NCI-H2196 treated with DMSO at 0.1 percent for 48 hours (cell line): ENCODE results near the gene EGFL7.

Experiments
- DNase-seq: peaks from one replicate; lab custom pipeline; 2025; ENCODE audit not compliant: unreplicated experiment; lab: John Stamatoyannopoulos, UW

EGFL7 gene

DNA sequence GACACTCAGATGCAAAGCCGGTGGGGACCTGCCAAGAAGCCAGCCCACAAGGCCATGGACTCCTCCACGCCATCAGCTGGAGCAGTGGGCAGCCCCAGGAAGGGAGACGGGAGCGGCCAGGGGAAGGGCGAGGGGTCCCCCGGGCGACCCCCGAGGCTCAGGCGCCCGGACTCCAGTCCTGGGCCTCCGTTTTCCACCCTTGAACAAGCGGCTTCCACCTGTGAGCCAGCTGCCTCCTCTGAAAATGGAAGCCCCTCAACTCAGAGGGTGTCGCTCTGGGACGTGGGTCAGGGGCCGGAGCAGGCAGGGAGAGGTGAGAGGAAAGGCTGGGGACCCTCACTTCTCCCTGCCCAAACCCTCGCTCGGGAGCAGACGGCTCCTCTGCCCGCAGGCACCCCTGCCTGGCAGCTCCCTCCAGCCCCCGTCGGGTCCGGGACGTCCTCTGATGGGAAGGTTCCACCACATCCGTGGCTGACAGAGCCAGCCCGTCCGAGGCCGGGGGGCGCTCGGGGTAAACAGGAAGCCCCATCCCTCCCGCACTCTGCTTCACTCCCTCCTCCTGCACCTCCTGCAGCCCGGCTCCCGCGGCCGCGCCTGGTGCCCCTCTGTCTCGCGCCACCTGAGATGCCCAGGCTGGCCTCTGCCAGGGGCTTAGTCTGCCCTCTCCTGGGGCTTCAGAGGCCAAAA lies 3.7 kb upstream of the EGFL7 start:
- DNase-seq: no peak

DNA sequence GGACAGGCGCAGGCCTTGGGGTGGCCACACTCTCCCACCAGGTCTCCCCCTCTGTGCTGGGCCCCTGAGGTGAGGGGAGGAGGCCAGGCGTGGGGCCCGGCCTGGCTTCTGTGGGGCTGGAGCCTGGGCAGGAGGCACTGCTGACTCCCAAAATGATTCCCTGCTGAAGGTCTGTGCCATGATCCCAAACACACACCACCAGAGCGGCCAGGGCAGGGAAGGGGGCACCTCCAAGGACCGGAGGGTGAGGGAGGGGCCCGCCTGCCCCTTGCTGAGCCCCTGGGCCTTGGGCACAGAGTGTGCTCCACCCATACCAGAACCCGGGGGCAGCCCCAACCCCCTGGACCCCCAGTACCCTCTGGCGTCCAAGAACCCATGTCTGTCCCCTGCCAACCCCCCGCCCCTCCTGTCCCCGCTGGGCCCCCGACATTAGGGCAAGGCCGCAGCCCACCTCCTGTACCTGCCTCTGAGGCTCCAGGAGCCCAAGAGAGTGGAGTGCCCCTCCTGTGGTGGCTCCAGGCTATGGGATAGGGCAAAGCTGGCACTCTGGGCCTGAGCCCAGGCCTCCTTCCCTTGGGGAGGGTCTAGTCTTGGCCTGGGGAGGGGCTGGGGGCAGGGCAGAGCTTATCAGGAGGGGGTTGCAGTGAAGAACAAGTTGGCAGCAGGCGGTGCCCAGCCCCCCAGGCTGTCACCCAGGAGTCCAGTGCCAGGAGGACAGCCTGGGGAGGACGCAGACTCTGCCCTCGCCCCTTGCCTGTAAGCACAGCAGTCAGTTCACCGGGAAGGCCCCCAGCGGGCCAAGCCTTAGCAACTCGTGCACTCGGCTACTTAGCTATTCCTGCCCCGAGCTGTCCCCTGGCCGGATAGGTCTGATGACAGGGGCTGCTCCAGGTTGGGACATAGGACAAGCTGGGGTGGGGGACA lies 2.6 kb upstream of the EGFL7 start:
- no peak for DNase-seq

DNA sequence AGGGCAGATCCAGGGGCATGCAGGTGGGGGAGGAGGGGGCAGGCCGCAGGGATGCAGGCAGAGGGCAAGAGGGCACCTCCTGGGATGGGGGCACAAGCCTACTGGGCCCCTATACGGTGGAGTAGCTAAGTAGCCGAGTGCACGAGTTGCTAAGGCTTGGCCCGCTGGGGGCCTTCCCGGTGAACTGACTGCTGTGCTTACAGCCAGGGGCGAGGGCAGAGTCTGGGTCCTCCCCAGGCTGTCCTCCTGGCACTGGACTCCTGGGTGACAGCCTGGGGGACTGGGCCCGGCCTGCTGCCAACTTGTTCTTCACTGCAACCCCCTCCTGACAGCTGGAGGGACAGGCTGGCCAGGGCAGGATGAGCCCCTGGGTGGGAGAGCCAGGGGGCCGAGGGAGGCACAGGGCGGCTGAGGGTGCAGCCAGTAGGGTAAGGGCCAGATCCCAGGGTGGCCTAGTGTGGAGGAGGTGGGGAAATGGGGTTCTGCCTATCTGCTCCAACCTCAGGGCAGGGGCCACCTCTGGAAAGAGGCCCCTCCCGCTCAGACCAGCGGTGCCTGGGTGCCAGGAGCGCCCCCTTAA lies 1.7 kb upstream of the EGFL7 start:
- no peak for DNase-seq

DNA sequence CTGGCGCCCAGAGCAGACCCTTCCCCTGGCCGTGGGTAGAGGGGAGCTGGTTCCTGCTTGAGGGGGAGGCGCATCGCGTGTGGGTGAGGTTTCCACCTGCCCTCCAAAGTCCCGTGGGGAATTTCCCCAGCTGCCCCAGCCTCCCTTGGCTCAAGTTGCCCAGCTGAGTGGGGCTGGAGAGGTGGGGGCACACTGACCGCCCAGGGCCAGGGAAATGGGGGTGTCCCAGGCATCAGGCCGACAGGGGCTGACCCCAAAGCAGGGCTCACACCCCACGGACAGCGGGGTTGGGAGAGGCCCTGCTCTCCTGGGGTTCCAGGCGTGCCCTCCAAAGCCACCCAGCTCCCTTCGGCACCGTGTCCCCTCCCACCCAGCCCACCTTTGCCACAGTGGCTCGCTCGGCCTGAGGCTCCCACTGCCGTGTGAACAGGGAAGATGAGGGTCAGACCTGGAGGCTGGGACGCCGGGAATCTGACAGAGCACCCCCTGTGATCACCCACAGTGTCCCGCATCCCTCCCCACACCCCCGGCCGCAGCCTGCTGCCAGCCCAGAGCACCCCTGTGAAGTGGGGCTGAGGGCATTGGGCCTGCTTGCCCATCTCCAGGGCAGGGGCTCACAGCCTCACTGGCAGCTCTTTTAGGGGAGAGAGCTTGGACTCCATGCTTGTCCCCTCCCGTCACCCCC lies 933 bp upstream of the EGFL7 start:
- no peak for DNase-seq

DNA sequence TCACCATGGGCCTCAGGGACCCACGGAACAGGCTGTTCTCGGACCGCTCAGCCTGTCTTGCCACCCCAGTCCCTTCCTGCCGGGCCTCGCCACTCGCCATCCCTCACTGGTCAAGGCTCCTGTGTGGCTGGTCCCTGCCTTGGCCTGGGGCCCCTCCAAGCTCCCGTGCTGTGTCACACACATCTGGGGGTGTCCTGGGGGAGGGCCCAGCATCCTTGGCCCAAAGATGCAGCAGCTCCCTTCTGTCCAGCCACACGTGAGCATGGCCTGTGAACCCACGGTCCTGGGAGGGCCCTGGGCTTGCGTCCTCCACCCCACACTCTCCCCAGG lies 425 bp upstream of the EGFL7 start:
- no peak for DNase-seq

DNA sequence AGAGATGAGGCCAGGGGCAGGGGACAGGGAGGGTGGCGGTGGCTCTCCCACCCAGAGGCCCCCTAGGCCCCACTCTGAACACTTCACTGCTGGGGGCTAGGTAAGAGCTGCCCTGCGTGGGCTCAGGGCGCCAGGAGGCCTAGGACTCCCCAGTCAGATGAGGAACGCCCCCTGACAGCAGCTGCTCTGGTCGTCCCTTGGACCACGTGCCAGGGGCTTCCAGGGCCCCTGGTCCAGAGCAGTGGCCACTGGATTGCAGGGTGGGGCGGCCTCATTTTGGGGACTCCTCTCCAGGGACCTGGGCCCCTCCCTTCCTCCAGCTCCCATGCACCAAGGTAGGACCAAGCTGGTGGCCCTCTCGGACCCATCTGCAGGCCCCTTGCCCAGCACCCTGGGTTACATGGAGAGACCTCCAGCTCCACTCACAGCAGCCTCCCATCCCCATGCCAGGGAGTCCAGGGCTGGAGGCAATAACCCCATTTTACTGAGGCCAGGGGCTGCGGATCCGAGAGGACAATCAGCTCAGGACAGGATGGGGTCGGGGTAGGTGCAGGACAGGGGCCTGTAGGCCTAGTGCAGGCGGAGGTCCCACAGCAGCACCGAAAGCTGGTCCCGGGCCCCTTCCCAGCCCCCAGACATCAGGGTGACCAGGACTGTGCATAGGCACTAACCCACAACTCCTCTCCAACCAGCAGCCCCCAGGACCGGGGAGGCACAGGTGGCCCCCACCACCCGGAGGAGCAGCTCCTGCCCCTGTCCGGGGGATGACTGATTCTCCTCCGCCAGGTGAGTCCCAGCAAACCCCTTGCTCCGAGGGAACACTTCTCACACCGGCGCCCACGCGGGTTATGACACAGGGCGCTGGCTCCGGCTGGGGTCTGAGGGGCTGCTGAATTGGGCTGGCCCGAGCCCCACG lies 1.5 kb downstream of the EGFL7 start:
- no peak for DNase-seq

DNA sequence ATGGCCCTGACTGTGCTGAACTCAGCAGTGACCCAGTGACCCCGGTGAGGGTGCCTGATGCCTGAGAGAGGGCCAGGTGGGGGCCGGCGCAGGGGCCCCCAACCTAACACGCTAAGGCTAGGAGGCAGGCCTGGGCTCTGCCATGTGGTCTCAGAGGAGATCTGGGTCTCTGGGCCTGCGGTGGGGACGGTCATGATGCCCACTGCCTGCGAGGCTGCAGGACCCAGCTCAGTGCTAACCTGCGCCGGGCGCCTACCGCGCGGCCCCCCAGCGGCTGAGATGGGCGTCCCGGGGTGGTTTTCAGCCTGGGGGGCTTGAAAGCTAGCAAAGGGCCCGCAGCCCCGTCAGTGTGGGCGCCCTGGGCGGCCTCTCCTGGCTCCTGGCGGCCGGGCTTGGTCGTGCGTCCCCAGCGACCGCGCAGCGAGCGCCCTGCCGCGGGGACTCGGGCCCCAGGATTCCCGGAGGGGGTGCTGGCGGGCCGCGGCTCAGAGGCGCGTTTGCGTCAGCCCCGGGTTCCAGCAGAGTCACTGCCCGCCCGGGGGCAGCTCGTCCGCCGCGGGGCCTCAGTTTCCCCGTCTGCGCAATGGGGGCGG lies 2.5 kb downstream of the EGFL7 start:
- DNase-seq: no peak

DNA sequence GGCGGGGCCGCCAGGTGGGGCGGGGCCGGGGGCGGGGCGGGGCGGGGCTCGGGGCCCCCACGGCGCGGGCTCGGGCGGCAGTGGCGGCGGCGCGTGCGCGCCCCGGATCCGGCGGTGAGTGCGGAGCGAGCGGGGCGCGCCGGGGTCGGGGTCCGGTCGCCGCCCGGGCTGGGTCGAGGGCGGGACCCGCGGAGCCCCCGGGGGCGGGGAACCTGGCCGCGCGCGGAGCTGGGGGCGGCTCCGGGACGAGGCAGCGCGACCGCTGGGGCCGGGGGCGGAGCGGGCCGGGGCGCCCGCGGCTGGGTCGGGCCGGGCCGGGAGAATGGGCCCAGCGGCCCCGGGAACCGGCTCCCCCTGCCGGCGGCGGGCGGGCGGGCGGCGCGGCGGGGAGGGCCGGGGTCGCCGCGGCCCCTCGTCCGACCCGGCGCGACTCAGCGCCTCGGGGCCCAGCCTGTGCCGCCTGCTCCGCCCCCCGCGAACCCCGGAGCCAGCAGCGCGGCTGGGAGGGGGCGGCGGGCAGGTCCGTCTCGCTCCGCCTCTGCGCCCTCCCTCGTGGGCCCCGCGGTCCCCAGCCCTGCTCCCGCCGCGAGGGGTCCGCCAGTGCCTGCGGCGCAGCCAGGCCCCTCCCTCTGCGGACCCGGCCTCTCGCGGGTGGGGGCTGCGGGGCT lies 3.1 kb downstream of the EGFL7 start:
- no peak for DNase-seq

DNA sequence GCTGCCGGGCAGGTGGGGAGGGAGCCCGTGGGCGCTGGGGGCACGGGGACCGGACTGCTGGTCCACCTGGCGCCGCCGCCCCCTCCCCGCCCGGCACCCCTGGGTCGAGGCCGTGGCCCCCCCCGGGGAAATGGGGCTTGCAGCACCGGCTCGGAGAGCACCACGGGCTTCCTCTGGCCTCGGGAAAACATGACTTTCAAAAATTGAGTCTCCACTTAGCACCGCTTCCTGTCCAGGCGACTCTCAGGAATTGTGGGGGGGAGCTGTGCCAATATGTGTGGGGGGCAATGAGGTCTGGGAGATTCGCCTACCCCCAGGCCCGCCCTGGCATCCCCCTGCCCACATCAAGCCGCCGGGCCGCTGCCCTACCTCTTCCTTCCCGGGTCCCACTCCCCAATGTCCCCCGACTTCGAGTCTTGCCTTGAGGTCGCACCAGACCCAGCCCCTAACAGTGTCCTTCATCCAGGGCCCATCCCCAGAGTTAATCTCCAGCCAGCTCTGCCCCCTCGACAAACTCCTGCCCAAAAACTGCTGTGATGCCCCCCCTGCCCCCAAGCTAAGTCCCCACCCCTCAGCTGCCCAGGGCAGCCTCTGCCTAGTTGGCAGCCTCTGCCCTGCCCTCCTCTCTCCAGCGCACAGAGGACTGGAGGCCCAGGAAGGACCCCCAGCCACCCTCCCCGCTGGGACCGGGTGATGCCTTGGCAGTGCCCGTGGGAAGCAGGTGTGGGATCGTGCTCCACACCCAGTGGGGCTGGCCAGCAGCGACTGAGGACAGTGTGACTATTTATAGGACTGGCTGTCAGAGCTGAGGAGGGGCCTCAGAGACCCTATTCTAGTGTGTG lies 3.9 kb downstream of the EGFL7 start:
- DNase-seq: no peak

DNA sequence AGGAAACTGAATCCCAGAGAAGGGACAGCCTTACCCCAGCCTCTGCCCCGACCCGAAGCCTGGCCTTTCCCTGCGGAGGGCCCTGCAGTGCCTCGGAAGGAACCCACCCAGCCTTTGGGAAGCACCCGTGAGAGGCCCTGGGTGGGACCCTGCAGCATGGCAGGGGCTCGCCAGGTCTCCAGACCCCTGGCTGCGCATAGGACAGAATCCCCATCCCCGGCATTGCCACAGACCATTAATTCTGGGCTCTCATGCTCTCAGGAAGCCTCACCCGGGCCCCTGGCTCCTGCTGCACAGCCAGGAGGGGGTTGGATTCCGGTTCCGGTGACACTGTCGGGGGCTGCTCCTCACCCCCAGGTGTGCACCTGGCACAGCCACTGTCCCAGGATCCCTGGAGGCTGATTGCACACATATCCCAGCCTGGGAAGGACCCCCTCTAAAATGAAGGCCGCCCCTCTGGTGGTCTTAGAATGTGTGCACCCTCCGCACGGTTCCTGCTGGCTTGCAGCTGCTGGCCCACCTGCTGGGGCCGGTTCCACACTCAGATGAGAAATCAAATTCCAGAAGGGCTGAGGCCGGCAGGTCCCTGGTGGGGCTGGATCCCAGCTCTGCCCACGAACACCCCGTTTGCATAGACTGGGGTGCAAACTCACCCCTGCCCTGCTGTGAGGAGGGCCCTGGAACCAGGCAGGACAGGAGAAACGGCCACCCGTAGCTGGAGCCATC lies 4.7 kb downstream of the EGFL7 start:
- DNase-seq: no peak

DNA sequence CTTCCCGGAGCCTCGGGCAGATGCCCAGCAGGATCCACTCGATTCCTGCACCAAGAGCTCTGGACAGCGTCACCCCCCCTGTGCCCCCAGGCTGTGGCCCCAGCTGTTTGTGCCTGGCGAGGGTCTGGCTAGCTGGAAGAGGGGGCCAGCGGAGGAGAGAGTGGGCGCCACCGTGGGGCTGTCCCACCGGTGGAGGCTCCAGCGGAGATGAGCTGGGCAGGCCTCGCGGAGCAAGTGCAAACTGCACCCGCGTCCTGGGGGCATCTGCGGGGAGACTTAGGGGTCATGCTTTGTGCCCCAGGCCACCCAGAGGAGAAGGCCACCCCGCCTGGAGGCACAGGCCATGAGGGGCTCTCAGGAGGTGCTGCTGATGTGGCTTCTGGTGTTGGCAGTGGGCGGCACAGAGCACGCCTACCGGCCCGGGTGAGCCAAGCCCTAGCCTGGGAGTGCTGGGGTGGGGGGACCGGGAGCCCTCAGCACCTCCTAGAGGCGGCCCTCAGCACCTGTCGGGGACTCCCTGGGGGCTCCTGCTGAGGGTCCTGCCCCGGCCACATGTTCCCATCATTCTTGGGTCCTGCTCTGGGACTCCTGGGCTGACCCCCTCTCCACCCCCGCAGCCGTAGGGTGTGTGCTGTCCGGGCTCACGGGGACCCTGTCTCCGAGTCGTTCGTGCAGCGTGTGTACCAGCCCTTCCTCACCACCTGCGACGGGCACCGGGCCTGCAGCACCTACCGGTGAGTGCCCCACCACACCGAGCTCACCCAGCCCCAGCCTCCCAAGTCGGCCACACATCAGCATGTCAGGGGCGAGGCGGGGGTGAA lies 5.4 kb downstream of the EGFL7 start:
- no peak for DNase-seq

DNA sequence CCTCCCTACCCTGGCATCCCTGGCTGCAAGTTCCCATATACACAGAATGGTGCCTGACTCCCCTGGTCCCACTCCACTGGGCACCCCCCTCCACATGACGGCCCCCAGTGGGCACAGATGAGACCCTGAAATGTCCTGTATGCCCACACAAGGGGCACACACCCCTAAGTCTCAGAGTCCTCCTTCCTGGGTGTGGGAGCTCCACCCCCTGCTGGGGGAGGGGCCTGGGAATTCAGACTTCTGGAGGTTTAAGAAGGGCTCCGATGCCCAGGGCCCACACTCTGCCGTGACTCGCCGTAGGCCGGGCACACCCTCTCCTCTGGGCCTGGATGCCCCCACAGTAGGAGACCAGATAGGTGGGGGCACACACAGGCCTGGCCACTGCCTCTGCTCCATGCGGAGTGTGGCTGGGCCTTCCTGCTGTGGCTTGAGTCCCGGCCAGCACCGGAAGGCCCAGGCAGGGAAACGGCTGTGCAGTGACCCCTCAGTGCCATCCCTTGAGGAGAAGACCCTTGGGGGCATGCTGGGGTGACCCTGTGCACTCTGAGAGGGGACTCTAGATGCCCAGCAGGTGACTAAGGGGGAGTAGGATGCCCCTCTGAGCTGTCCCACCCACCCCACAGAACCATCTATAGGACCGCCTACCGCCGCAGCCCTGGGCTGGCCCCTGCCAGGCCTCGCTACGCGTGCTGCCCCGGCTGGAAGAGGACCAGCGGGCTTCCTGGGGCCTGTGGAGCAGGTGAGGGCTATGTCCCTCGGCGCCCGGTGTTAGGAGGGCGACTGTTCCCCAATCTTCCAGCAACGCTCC lies 6.5 kb downstream of the EGFL7 start:
- DNase-seq: no peak

DNA sequence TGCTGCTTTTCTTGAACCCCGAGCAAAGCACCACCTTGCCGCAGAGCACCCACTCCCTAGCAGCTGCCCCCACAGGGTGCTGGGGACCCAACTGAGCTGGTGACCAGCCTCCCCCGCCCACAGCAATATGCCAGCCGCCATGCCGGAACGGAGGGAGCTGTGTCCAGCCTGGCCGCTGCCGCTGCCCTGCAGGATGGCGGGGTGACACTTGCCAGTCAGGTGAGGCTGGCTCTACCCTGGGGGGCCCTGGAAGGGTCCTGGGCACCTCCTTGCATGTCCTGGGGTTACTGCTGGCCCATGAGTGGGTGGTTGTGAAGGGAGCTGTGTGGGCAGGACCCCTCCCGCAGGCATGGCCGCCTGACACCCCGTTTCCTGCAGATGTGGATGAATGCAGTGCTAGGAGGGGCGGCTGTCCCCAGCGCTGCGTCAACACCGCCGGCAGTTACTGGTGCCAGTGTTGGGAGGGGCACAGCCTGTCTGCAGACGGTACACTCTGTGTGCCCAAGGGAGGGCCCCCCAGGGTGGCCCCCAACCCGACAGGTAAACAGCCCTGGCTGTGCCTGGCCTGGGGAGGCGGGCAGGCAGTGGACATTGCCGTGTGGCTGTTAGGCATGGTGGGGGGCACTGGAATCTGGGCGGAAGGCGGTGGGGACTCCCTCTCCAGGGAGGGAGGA lies 7.2 kb downstream of the EGFL7 start:
- DNase-seq: no peak

DNA sequence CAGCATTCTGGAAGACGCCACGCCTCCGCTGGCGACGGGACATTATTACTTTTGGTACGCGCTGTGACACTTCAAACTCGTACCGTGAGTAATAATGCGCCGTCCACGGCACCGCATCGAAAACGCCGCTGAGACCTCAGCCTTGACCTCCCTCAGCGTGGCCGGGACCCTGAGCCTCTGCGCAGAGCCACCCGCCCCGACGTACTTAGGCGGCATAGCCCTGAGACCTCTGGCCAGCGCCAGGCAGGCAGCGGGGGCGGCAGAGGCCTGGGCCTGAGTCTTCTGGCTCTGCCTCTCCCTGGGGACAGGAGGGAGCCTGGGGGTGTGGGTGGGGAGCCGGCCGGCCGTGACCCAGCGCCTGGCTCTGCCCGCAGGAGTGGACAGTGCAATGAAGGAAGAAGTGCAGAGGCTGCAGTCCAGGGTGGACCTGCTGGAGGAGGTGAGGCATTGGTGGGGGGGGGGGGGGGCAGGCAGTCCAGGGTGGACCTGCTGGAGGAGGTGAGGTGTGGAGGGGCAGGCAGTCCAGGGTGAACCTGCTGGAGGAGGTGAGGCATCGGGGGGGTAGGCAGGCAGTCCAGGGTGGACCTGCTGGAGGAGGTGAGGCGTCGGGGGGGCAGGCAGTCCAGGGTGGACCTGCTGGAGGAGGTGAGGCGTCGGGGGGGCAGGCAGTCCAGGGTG lies 8.0 kb downstream of the EGFL7 start:
- no peak for DNase-seq

DNA sequence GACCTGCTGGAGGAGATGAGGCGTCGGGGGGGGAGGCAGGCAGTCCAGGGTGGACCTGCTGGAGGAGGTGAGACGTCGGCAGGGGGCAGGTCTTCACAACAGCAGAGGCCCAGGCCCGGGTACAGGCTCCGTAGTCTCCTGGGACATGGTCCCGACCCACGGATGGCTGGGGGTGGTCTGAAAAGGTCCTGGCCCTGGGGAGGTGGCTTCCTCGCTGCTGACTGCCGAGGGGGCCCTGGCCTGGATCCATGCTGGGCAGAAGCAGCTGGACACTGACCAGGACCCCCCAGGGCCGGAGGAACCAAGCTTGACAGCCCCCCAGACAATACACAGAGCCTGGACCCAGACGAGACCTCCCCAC lies 8.5 kb downstream of the EGFL7 start:
- no peak for DNase-seq
